ENCODE measurements around the gene MEST.
"Not testable (repeated sequence)": the region's sequence is repeated elsewhere in the genome, so short reads cannot be mapped to it uniquely, and the experiment has no call there.

MEST gene

GRCh38 chr7:130491841-130492522, at the start of gene MEST:
Gene MEST (plus strand): TSS chr7:130492085. CDS start chr7:130492314, 229 bp downstream.
- no peak for FAIRE-seq

GRCh38 chr7:130442601-130443000, 49.3 kb upstream of the MEST start:
- FAIRE-seq = no peak

GRCh38 chr7:130444234-130444633, 47.7 kb upstream of the MEST start:
- no peak for FAIRE-seq

GRCh38 chr7:130444751-130445407, 47.0 kb upstream of the MEST start:
- FAIRE-seq = no peak

GRCh38 chr7:130446259-130446658, 45.6 kb upstream of the MEST start:
- no peak for FAIRE-seq

- not testable (repeated sequence) for FAIRE-seq
Observed at GRCh38 chr7:130451344-130451743, 40.5 kb upstream of the MEST start.

- FAIRE-seq = no peak
Observed at GRCh38 chr7:130452951-130453350, 38.9 kb upstream of the MEST start.

- FAIRE-seq = no peak
Observed at GRCh38 chr7:130454959-130455358, 36.9 kb upstream of the MEST start.

GRCh38 chr7:130458257-130458656, 33.6 kb upstream of the MEST start:
- no peak for FAIRE-seq

GRCh38 chr7:130461272-130461671, 30.6 kb upstream of the MEST start:
- FAIRE-seq = no peak

GRCh38 chr7:130463553-130464434, 28.1 kb upstream of the MEST start:
- peak; percentile 73 for FAIRE-seq

GRCh38 chr7:130468612-130469011, 23.3 kb upstream of the MEST start:
- FAIRE-seq = no peak

- no peak for FAIRE-seq
Observed at GRCh38 chr7:130471974-130472373, 19.9 kb upstream of the MEST start.

- no peak for FAIRE-seq
Observed at GRCh38 chr7:130473289-130473688, 18.6 kb upstream of the MEST start.

- peak; percentile 87 for FAIRE-seq
Observed at GRCh38 chr7:130473876-130474275, 18.0 kb upstream of the MEST start.

- FAIRE-seq = no peak
Observed at GRCh38 chr7:130475776-130476175, 16.1 kb upstream of the MEST start.

- FAIRE-seq = no peak
Observed at GRCh38 chr7:130476297-130477150, 15.4 kb upstream of the MEST start.

- peak; percentile 33 for FAIRE-seq
Observed at GRCh38 chr7:130478991-130479390, 12.9 kb upstream of the MEST start.

GRCh38 chr7:130479716-130480400, 12.0 kb upstream of the MEST start:
- peak; percentile 49 for FAIRE-seq

GRCh38 chr7:130481898-130482297, 10.0 kb upstream of the MEST start:
- FAIRE-seq = no peak

- no peak for FAIRE-seq
Observed at GRCh38 chr7:130483031-130483430, 8.9 kb upstream of the MEST start.

- no peak for FAIRE-seq
Observed at GRCh38 chr7:130485734-130486113, 6.2 kb upstream of the MEST start.

Measured in islet of Langerhans (tissue), 1 donor.